Measurements from ENCODE around the gene PTOV1. TPM values are rescaled to one million over a fixed set of nuclear protein-coding genes. Genes with fewer than 3 reads are reported as not detected.

PTOV1 gene
- total and polyA plus RNA-seq, 2 of the 4 experiments (the other 2 are of a cell fraction), result 34.4 to 107 TPM

- H2AK9ac ChIP-seq (replicated peaks; ENCODE audit: low read depth, low read length, poor library complexity), result no peak overlapping the region
- no peak overlapping the region for H3K18ac ChIP-seq (ENCODE audit: low read depth, low read length)
- H3K4ac ChIP-seq (ENCODE audit: low read depth, low read length), result no peak overlapping the region
- peaks cover 11% of the 10 kb centered on the region for H3K4me1 ChIP-seq (ENCODE audit: control insufficient read depth, insufficient read depth, low read length)
- H2AFZ ChIP-seq (replicated peaks; ENCODE audit: low read length, poor library complexity), result no peak overlapping the region
- peaks cover 22 to 58% of the 10 kb centered on the region in 2 experiments; a peak in 3 of 4 replicates for H3K79me1 ChIP-seq (ENCODE audit: low read depth in 1 of 2, low read length in 2 of 2)
- no peak overlapping the region for H4K5ac ChIP-seq (ENCODE audit: low read depth, low read length)
- in situ Hi-C loops (cut with MboI; ENCODE audit: low sequenced_read_pairs) (no loop called here), dilution Hi-C loops (cut with HindIII; ENCODE audit: low sequenced_read_pairs, unreplicated experiment) (no loop called here), intact Hi-C loops (cut with micrococcal nuclease) (no loop called here)
- H3K36me3 ChIP-seq (ENCODE audit: control insufficient read depth, insufficient read depth, low read length), result peaks cover 7% of the 10 kb centered on the region; the same call in 1 of the 2 replicates
- no peak overlapping the region for H3K27ac ChIP-seq (ENCODE audit: insufficient read depth, low read length)
- no TSS peak for BruUV-seq (replicated peaks)
- ATAC-seq (ENCODE audit: low read depth) (no peak), DNase-seq (no peak)
- ChIA-PET CTCF (no interaction called here), POLR2A (ENCODE audit: unreplicated experiment) (no interaction called here)
- no peak overlapping the region for H3K14ac ChIP-seq (replicated peaks; ENCODE audit: low read depth, low read length)
- H3K4me3 ChIP-seq (ENCODE audit: insufficient read depth, low read depth, low read length), result no peak overlapping the region
- no peak overlapping the region for H2BK15ac ChIP-seq (ENCODE audit: low read depth, low read length)
- no peak overlapping the region for H3K4me2 ChIP-seq (ENCODE audit: low read depth, low read length)
- no peak overlapping the region for H2BK5ac ChIP-seq (ENCODE audit: low read depth, low read length, poor library complexity, severe bottlenecking)
- H4K8ac ChIP-seq (ENCODE audit: low read depth in 2 of 2, low read length in 2 of 2), result no peak overlapping the region
- no peak overlapping the region for H2BK120ac ChIP-seq (ENCODE audit: low read depth, low read length)
- no peak overlapping the region for H4K91ac ChIP-seq (ENCODE audit: insufficient read depth, low read depth, low read length)
- H2BK20ac ChIP-seq (ENCODE audit: low read depth, low read length), result no peak overlapping the region
- H3K56ac ChIP-seq (ENCODE audit: extremely low read depth, insufficient read depth, low read length), result no peak overlapping the region
- H3K27me3 ChIP-seq (ENCODE audit: control insufficient read depth, insufficient read depth, low read length), result no peaks in the 10 kb centered on the region
- H2AK5ac ChIP-seq (ENCODE audit: low read depth, low read length), result no peak overlapping the region
- no peak overlapping the region for H3K23ac ChIP-seq (ENCODE audit: low read depth, low read length)
- H3K9me1 ChIP-seq (ENCODE audit: insufficient read depth, low read length), result peaks cover 7% of the 10 kb centered on the region
- H3K9me3 ChIP-seq (ENCODE audit: control insufficient read depth, insufficient read depth, low read length), result no peaks in the 10 kb centered on the region
- no peaks in the 10 kb centered on the region; the same call in 1 of the 2 replicates for H4K20me1 ChIP-seq (ENCODE audit: insufficient read depth, low read length)
- no peak overlapping the region for H3K9ac ChIP-seq (ENCODE audit: low read depth, low read length)
- TF ChIP-seq MAFK (IDR thresholded peaks at IDR 0.05; ENCODE audit: low read depth, low read length), result no peak
- no peak for TF ChIP-seq CHD1 (IDR thresholded peaks at IDR 0.05; ENCODE audit: low read depth, low read length)
- TF ChIP-seq ELK1 (IDR thresholded peaks at IDR 0.05; ENCODE audit: borderline replicate concordance, low read depth, low read length), result no peak
- no peak for TF ChIP-seq MAZ (IDR thresholded peaks at IDR 0.05; ENCODE audit: borderline replicate concordance, low read depth, low read length)
- no peak for TF ChIP-seq RFX5 (IDR thresholded peaks at IDR 0.05; ENCODE audit: low read depth, low read length)
- TF ChIP-seq POLR2A (IDR thresholded peaks at IDR 0.05; ENCODE audit: low read depth, low read length), result no peak
- no peak for TF ChIP-seq BHLHE40 (IDR thresholded peaks at IDR 0.05; ENCODE audit: low read depth, low read length)
- TF ChIP-seq, protein P1, sequence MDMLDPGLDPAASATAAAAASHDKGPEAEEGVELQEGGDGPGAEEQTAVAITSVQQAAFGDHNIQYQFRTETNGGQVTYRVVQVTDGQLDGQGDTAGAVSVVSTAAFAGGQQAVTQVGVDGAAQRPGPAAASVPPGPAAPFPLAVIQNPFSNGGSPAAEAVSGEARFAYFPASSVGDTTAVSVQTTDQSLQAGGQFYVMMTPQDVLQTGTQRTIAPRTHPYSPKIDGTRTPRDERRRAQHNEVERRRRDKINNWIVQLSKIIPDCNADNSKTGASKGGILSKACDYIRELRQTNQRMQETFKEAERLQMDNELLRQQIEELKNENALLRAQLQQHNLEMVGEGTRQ (IDR thresholded peaks at IDR 0.05; ENCODE audit: low read depth, low read length), result no peak
- no peak for TF ChIP-seq CEBPB (IDR thresholded peaks at IDR 0.05; ENCODE audit: low read depth, low read length)
- no peak for TF ChIP-seq SMC3 (IDR thresholded peaks at IDR 0.05; ENCODE audit: low read depth, low read length)
- no peak for TF ChIP-seq RCOR1 (IDR thresholded peaks at IDR 0.05; ENCODE audit: insufficient replicate concordance, low read length)
- TF ChIP-seq, protein P2, sequence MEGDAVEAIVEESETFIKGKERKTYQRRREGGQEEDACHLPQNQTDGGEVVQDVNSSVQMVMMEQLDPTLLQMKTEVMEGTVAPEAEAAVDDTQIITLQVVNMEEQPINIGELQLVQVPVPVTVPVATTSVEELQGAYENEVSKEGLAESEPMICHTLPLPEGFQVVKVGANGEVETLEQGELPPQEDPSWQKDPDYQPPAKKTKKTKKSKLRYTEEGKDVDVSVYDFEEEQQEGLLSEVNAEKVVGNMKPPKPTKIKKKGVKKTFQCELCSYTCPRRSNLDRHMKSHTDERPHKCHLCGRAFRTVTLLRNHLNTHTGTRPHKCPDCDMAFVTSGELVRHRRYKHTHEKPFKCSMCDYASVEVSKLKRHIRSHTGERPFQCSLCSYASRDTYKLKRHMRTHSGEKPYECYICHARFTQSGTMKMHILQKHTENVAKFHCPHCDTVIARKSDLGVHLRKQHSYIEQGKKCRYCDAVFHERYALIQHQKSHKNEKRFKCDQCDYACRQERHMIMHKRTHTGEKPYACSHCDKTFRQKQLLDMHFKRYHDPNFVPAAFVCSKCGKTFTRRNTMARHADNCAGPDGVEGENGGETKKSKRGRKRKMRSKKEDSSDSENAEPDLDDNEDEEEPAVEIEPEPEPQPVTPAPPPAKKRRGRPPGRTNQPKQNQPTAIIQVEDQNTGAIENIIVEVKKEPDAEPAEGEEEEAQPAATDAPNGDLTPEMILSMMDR (conservative IDR thresholded peaks at IDR 0.05; ENCODE audit: low read depth, low read length), result no peak
- no peak for TF ChIP-seq NFE2L2 (IDR thresholded peaks at IDR 0.05; ENCODE audit: low read depth, low read length)
- TF ChIP-seq MXI1 (IDR thresholded peaks at IDR 0.05; ENCODE audit: borderline replicate concordance, low read depth, low read length), result no peak
- WGBS, 2 experiments (ENCODE audit: extremely low coverage in 2 of 2, insufficient read length in 1 of 2), result 92% methylated on average over 5 of the region's 10 CpGs; no CpG with 5 or more reads in 1 of the 2 experiments
These were observed 22.9 kb downstream of the PTOV1 start for GRCh38 chr19:49873834-49874233.
